Ovary (tissue), 9 donors: ENCODE data around the gene DNAJC24. TPM values are rescaled to one million over a fixed set of nuclear protein-coding genes. Genes with fewer than 3 reads are reported as not detected.

Source experiments
- DNase-seq, 5 donors: peaks; one replicate each; pipeline ENCODE4 v3.0.0-alpha.2; 2019 to 2020
- H3K27ac ChIP-seq, 2 donors: fragments of 200-600 bp; one replicate each; pipeline versions ENCODE4 v1.5.1 to v1.8.0; 2019 to 2022
- H3K27me3 ChIP-seq: fragments of 200-600 bp; one replicate; pipeline ENCODE4 v1.8.0; 2022
- H3K36me3 ChIP-seq: fragments of 200-600 bp; sonication (generic); one replicate; pipeline ENCODE4 v1.5.1; 2019
- H3K4me1 ChIP-seq: one replicate; pipeline ENCODE4 v1.8.1; 2013; ENCODE audit warnings: mild to moderate bottlenecking, moderate library complexity; ENCODE audit not compliant: insufficient read depth
- H3K4me3 ChIP-seq: fragments of 200-600 bp; sonication (generic); one replicate; pipeline ENCODE4 v1.5.1; 2017
- H3K9me3 ChIP-seq, 2 donors: fragments of 200-600 bp in 1 of 2; sonication (generic) in 1 of 2; one replicate each; pipeline versions ENCODE4 v1.5.1 to v1.8.1; 2013 to 2019; ENCODE audit warnings: mild to moderate bottlenecking in 1 of 2, moderate library complexity in 1 of 2
- CTCF ChIP-seq, 3 donors: fragments of 450-650 bp in 2 of 3; fragments of 200-600 bp in 1 of 3; IDR thresholded peaks; one replicate each; pipeline versions ENCODE4 v1.5.1 to v1.8.0; 2016 to 2022; ENCODE audit warnings: antibody characterized with exemption in 3 of 3, mild to moderate bottlenecking in 1 of 3
- EP300 ChIP-seq: sonication (generic); formaldehyde crosslinking; IDR thresholded peaks from one replicate; pipeline ENCODE4 v1.6.1; 2017; ENCODE audit warnings: antibody characterized with exemption
- POLR2A ChIP-seq: fragments of 450-650 bp; IDR thresholded peaks from one replicate; pipeline ENCODE4 v1.6.1; 2017; ENCODE audit warnings: antibody characterized with exemption, mild to moderate bottlenecking, moderate library complexity
- WGBS, 3 donors: extraction: QIAGEN DNeasy Blood & Tissue Kit in 1 of 3; methylation state at CpG; one replicate each; pipeline versions ENCODE4 v1.1.5 to v1.1.7; 2013 to 2017; 5-methylcytosine and 5-hydroxymethylcytosine counted together
- intact Hi-C, 4 donors: fragments of 100-400 bp; cut with DNase I; formaldehyde crosslinking; loops; one replicate each; pipeline versions ENCODE4 v1.11.0 to v1.15.1; 2022 to 2023
- polyA plus RNA-seq, 2 donors: library from polyadenylated mRNA; stranded (reverse); fragments of 200-250 nt in 1 of 2; fragments of 350-450 nt in 1 of 2; fragmentation: Illumina TruSeq in 1 of 2; extraction: RNeasy Lipid Tissue Mini Kit (QIAGEN cat#74804) in 1 of 2; gene quantifications; one replicate each; pipeline ENCODE4 v1.2.3, GENCODE V29; 2013 to 2014
- total RNA-seq, 7 donors: library from RNA; depleted of rRNA in 2 of 7; stranded (reverse); fragments of >200 nt in 2 of 7; fragmentation: NEBNext Ultra II Directional in 3 of 7; extraction: Animal tissue kit (Norgen Biotek cat#: 25700) in 3 of 7; gene quantifications; one replicate each; pipeline versions ENCODE4 v1.1.0 to v1.2.4, GENCODE V29; 2016 to 2023
- donor health status: DM: no; HTN: no; CAD: no; lungs with moderate emphysema.
- donor health status: DM: no; HTN: no; CAD: no.
- donor health status: Bipolar disorder and iron deficiency.
- donor health status: DM: yes; HTN: yes; CAD: no.
- donor health status: DM: no; HTN: no; CAD: no.
- donor health status: DM: yes; HTN: yes; CAD: no.

Gene DNAJC24
- total and polyA plus RNA-seq, 9 donors = 5.3 to 15.2 (median 10.9) TPM

- 94 to 98% (median 94%) methylated on average over 3 of the region's 3 CpGs for WGBS, 3 donors
- no peak overlapping the region for H3K4me3 ChIP-seq
- TF ChIP-seq POLR2A = no peak
- no peak for TF ChIP-seq CTCF (IDR thresholded peaks at IDR 0.05)
- TF ChIP-seq EP300 = no peak
- no peaks in the 10 kb centered on the region for H3K9me3 ChIP-seq
- no peak overlapping the region for H3K27ac ChIP-seq
- no peaks in the 10 kb centered on the region for H3K36me3 ChIP-seq
- no peak for DNase-seq
- no peaks in the 10 kb centered on the region for H3K4me1 ChIP-seq
- intact Hi-C loops = no loop called here
- H3K27me3 ChIP-seq = no peaks in the 10 kb centered on the region
Measured at GRCh38 chr11:31455177-31455576, 85.5 kb downstream of the DNAJC24 start.

GRCh38 chr11:31464436-31464835, 94.8 kb downstream of the DNAJC24 start:
- Histone ChIP-seq H3K4me3 (no peak overlapping the region), H3K4me1 (no peaks in the 10 kb centered on the region), H3K27ac (no peak overlapping the region), H3K9me3 (no peaks in the 10 kb centered on the region), H3K27me3 (no peaks in the 10 kb centered on the region), H3K36me3 (no peaks in the 10 kb centered on the region)
- 97 to 98% (median 97%) methylated on average over 3 of the region's 3 CpGs for WGBS, 3 donors
- intact Hi-C loops = no loop called here
- DNase-seq = no peak
- TF ChIP-seq CTCF (IDR thresholded peaks at IDR 0.05) = no peak
- no peak for TF ChIP-seq EP300
- no peak for TF ChIP-seq POLR2A

- no peak for DNase-seq
- H3K9me3 ChIP-seq = no peaks in the 10 kb centered on the region
- H3K4me1 ChIP-seq = no peaks in the 10 kb centered on the region
- no peaks in the 10 kb centered on the region for H3K36me3 ChIP-seq
- no peak overlapping the region for H3K27ac ChIP-seq
- no peaks in the 10 kb centered on the region for H3K27me3 ChIP-seq
- no peak overlapping the region for H3K4me3 ChIP-seq
- intact Hi-C loops = no loop called here
- TF ChIP-seq POLR2A (no peak), EP300 (no peak), CTCF (IDR thresholded peaks at IDR 0.05) (no peak)
Measured at GRCh38 chr11:31474083-31474482, 104.4 kb downstream of the DNAJC24 start.

- TF ChIP-seq CTCF (IDR thresholded peaks at IDR 0.05) (no peak), EP300 (no peak), POLR2A (no peak)
- WGBS, 3 donors = 91 to 95% (median 92%) methylated on average over 6 of the region's 6 CpGs
- intact Hi-C loops = no loop called here
- Histone ChIP-seq H3K4me3 (no peak overlapping the region), H3K27ac (no peak overlapping the region), H3K9me3 (no peaks in the 10 kb centered on the region), H3K4me1 (no peaks in the 10 kb centered on the region), H3K27me3 (no peaks in the 10 kb centered on the region), H3K36me3 (no peaks in the 10 kb centered on the region)
- DNase-seq = no peak
Measured at GRCh38 chr11:31477528-31478222, 108.0 kb downstream of the DNAJC24 start.
